ENCODE results near the gene PHACTR2.

Gene PHACTR2

DNA sequence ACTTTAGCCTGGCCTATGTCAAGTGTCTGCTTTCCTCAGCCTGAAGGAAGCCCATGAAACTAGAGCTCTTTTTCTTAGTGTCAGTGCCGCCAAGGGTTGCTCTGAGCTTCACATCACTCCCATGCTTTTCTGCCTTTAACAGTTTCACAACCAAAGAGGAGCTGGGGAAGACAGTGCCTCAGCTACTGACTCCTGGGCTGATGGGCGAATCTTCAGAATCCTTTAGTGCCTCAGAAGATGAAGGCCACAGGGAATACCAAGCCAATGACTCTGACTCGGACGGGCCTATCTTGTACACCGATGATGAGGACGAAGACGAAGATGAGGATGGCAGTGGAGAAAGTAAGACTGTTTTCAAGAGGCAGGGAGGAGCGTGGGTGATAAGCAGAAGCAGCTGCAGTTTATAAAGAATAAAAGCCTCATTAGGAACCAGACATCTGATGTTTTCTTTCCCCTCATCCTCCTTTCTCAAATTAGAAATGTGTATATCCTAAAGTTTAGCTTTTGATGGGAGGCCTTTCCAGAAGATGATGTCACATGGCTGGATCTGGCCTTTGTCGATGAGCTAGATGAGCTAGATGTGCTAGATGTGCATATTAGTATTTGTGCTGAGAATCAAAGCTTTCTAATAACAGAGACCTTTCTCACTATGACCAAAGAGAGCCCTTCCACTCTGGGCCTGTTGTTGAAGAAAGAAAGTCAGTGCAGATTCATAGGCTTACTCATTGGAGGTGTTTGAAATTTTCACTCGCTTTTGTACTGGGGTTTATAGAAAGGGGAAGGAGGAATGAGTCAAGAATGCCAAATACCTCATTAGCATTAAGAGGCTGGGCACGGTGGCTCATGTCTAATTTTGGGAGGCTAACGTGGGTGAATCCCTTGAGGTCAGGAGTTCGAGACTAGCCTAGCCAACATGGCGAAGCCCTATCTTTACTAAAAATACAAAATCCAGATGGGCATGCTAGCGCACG, 94.6 kb downstream of the PHACTR2 start:
- Histone ChIP-seq H3K27ac (ENCODE audit: low read depth, low read length) (no peak overlapping the region), H2BK12ac (ENCODE audit: low read length) (no peak overlapping the region), H2BK120ac (ENCODE audit: insufficient read depth, low read length, poor library complexity) (peak overlapping the region; percentile 18), H4K91ac (ENCODE audit: low read depth, low read length) (no peak overlapping the region), H2BK5ac (ENCODE audit: low read depth, low read length, poor library complexity) (no peak overlapping the region), H3K27me3 (ENCODE audit: insufficient read depth, low read length) (no peaks in the 10 kb centered on the region), H3K14ac (ENCODE audit: low read length) (no peak overlapping the region), H3K9me3 (ENCODE audit: insufficient read depth, low read depth, low read length) (no peaks in the 10 kb centered on the region), H3K9ac (ENCODE audit: low read length) (no peak overlapping the region), H3K79me2 (ENCODE audit: control insufficient read depth, insufficient read depth, low read length, poor library complexity) (no peaks in the 10 kb centered on the region), H2AFZ (ENCODE audit: insufficient read depth, low read length, poor library complexity) (no peak overlapping the region), H3K18ac (ENCODE audit: low read length) (no peak overlapping the region), H3K4me3 (ENCODE audit: low read depth, low read length) (no peak overlapping the region), H2AK5ac (ENCODE audit: low read length) (no peak overlapping the region), H3K23ac (ENCODE audit: low read length) (no peak overlapping the region), H3K79me1 (ENCODE audit: low read length) (no peaks in the 10 kb centered on the region), H4K12ac (ENCODE audit: low read depth, low read length) (no peak overlapping the region), H4K8ac (ENCODE audit: low read depth, low read length) (no peak overlapping the region), H3K4me1 (ENCODE audit: control insufficient read depth in 1 of 2, insufficient read depth in 2 of 2, low read length in 2 of 2) (no peaks in the 10 kb centered on the region), H3K4me2 (ENCODE audit: low read length) (no peak overlapping the region), H3K4ac (ENCODE audit: low read depth, low read length) (no peak overlapping the region), H3K36me3 (ENCODE audit: control insufficient read depth in 1 of 2, insufficient read depth in 2 of 2, low read length in 2 of 2) (peaks cover 16 to 20% of the 10 kb centered on the region in 2 experiments)
- DNase-seq, result no peak
- WGBS (ENCODE audit: extremely low coverage, insufficient coverage, insufficient read length), result no CpG with 5 or more reads among the region's 16 CpGs

DNA sequence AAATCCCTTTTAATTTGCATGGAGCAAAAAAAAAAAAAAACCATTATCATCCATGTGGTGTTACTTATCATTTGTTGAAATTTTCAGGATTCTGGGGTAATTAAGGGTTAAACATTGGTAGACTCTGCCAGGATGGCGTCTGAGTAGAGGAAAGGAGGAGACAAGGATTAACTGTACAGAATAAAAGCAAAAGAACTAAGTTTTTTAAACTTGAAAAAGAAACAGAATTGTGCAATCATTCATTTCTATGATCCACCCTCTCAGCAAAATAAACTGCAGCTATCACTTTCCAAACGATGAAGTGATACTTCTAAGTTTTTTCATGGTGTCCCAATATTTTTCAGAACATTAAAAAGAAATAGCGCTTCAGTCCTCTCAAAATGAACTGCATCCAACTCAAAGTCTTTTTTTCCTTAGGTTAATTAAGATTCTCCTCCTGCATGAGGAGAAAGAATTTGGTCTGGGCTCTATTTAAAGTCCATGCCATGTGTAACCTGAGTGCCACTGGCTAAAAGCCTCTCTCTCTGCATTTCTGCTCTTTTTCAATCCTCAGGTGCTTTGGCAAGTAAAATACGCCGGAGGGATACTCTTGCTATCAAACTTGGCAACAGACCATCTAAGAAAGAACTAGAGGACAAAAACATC, 95.9 kb downstream of the PHACTR2 start:
- Histone ChIP-seq H3K4me3 (ENCODE audit: low read depth, low read length) (no peak overlapping the region), H3K27ac (ENCODE audit: low read depth, low read length) (no peak overlapping the region), H2AK5ac (ENCODE audit: low read length) (no peak overlapping the region), H3K4me2 (ENCODE audit: low read length) (no peak overlapping the region), H3K9me3 (ENCODE audit: insufficient read depth, low read depth, low read length) (no peaks in the 10 kb centered on the region), H3K79me2 (ENCODE audit: control insufficient read depth, insufficient read depth, low read length, poor library complexity) (no peaks in the 10 kb centered on the region), H3K27me3 (ENCODE audit: insufficient read depth, low read length) (no peaks in the 10 kb centered on the region), H4K8ac (ENCODE audit: low read depth, low read length) (no peak overlapping the region), H3K4ac (ENCODE audit: low read depth, low read length) (no peak overlapping the region), H2BK120ac (ENCODE audit: insufficient read depth, low read length, poor library complexity) (no peak overlapping the region), H3K79me1 (ENCODE audit: low read length) (no peaks in the 10 kb centered on the region), H4K12ac (ENCODE audit: low read depth, low read length) (no peak overlapping the region), H3K9ac (ENCODE audit: low read length) (no peak overlapping the region), H3K36me3 (ENCODE audit: control insufficient read depth in 1 of 2, insufficient read depth in 2 of 2, low read length in 2 of 2) (peaks cover 10 to 14% of the 10 kb centered on the region in 2 experiments), H3K18ac (ENCODE audit: low read length) (no peak overlapping the region), H2BK5ac (ENCODE audit: low read depth, low read length, poor library complexity) (no peak overlapping the region), H3K23ac (ENCODE audit: low read length) (no peak overlapping the region), H2AFZ (ENCODE audit: insufficient read depth, low read length, poor library complexity) (no peak overlapping the region), H2BK12ac (ENCODE audit: low read length) (no peak overlapping the region), H3K14ac (ENCODE audit: low read length) (no peak overlapping the region), H4K91ac (ENCODE audit: low read depth, low read length) (no peak overlapping the region), H3K4me1 (ENCODE audit: control insufficient read depth in 1 of 2, insufficient read depth in 2 of 2, low read length in 2 of 2) (no peaks in the 10 kb centered on the region)
- no peak for DNase-seq
- WGBS (ENCODE audit: extremely low coverage, insufficient coverage, insufficient read length), result no CpG with 5 or more reads among the region's 5 CpGs

DNA sequence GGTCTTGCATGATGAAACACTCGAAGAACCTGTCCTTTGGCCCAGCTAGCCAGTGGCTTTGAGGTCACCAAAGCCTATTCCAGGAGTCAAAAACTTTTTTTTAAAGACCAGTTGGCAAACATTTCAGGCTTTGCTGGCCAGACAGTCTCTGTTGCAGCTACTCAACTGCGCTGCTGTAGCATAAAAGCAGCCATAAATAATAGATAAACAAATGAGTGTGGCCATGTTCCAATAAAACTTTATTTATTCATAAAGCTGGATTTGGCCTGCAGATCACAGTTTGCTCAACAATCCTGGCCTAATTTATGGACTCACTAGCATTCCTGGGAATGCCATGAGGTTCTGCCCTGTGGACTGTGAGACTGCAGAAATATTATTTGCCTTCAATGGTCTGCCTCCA, 96.6 kb downstream of the PHACTR2 start:
- Histone ChIP-seq H4K91ac (ENCODE audit: low read depth, low read length) (no peak overlapping the region), H3K27ac (ENCODE audit: low read depth, low read length) (no peak overlapping the region), H2AK5ac (ENCODE audit: low read length) (no peak overlapping the region), H3K9me3 (ENCODE audit: insufficient read depth, low read depth, low read length) (no peaks in the 10 kb centered on the region), H2BK120ac (ENCODE audit: insufficient read depth, low read length, poor library complexity) (no peak overlapping the region), H3K9ac (ENCODE audit: low read length) (no peak overlapping the region), H3K79me1 (ENCODE audit: low read length) (no peaks in the 10 kb centered on the region), H3K27me3 (ENCODE audit: insufficient read depth, low read length) (no peaks in the 10 kb centered on the region), H3K23ac (ENCODE audit: low read length) (no peak overlapping the region), H3K36me3 (ENCODE audit: control insufficient read depth in 1 of 2, insufficient read depth in 2 of 2, low read length in 2 of 2) (peaks cover 11 to 14% of the 10 kb centered on the region in 2 experiments), H3K18ac (ENCODE audit: low read length) (no peak overlapping the region), H3K4me2 (ENCODE audit: low read length) (no peak overlapping the region), H4K8ac (ENCODE audit: low read depth, low read length) (no peak overlapping the region), H2BK5ac (ENCODE audit: low read depth, low read length, poor library complexity) (no peak overlapping the region), H2BK12ac (ENCODE audit: low read length) (no peak overlapping the region), H3K79me2 (ENCODE audit: control insufficient read depth, insufficient read depth, low read length, poor library complexity) (no peaks in the 10 kb centered on the region), H3K4me3 (ENCODE audit: low read depth, low read length) (no peak overlapping the region), H3K4me1 (ENCODE audit: control insufficient read depth in 1 of 2, insufficient read depth in 2 of 2, low read length in 2 of 2) (no peaks in the 10 kb centered on the region), H3K14ac (ENCODE audit: low read length) (no peak overlapping the region), H3K4ac (ENCODE audit: low read depth, low read length) (no peak overlapping the region), H4K12ac (ENCODE audit: low read depth, low read length) (no peak overlapping the region), H2AFZ (ENCODE audit: insufficient read depth, low read length, poor library complexity) (no peak overlapping the region)
- no CpG with 5 or more reads among the region's 2 CpGs for WGBS (ENCODE audit: extremely low coverage, insufficient coverage, insufficient read length)
- DNase-seq, result no peak

DNA sequence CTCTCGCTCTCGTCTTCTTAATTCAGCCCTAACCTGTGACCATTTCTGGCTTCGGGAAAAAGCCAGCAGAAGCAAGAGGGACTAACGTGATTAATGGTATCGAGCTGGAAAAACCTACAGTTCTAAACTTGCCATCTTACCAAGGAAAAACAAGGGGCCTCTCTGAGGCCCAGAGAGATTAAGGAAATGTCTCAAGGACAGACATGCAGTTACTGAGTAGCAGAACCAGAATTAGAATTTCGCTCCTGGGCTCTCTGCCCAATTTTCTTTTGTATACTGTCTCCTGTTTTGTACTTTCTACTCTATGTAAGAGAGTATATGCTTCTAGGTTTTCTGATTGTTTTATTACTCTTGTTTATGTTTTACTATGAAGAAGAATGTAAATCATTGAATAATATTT, 97.6 kb downstream of the PHACTR2 start:
- H2AK5ac ChIP-seq (ENCODE audit: low read length), result no peak overlapping the region
- no peaks in the 10 kb centered on the region for H3K4me1 ChIP-seq (ENCODE audit: control insufficient read depth in 1 of 2, insufficient read depth in 2 of 2, low read length in 2 of 2)
- no peak overlapping the region for H3K14ac ChIP-seq (ENCODE audit: low read length)
- H3K9ac ChIP-seq (ENCODE audit: low read length), result no peak overlapping the region
- no peak overlapping the region for H3K23ac ChIP-seq (ENCODE audit: low read length)
- H3K4me2 ChIP-seq (ENCODE audit: low read length), result no peak overlapping the region
- H2BK5ac ChIP-seq (ENCODE audit: low read depth, low read length, poor library complexity), result no peak overlapping the region
- H3K36me3 ChIP-seq (ENCODE audit: control insufficient read depth in 1 of 2, insufficient read depth in 2 of 2, low read length in 2 of 2), result peaks cover 13 to 15% of the 10 kb centered on the region in 2 experiments
- no peak overlapping the region for H4K12ac ChIP-seq (ENCODE audit: low read depth, low read length)
- no CpG with 5 or more reads among the region's 6 CpGs for WGBS (ENCODE audit: extremely low coverage, insufficient coverage, insufficient read length)
- no peak overlapping the region for H3K27ac ChIP-seq (ENCODE audit: low read depth, low read length)
- no peak overlapping the region for H4K8ac ChIP-seq (ENCODE audit: low read depth, low read length)
- H3K4me3 ChIP-seq (ENCODE audit: low read depth, low read length), result no peak overlapping the region
- no peak overlapping the region for H2BK12ac ChIP-seq (ENCODE audit: low read length)
- H3K27me3 ChIP-seq (ENCODE audit: insufficient read depth, low read length), result no peaks in the 10 kb centered on the region
- DNase-seq, result no peak
- no peak overlapping the region for H4K91ac ChIP-seq (ENCODE audit: low read depth, low read length)
- no peak overlapping the region for H3K18ac ChIP-seq (ENCODE audit: low read length)
- H3K9me3 ChIP-seq (ENCODE audit: insufficient read depth, low read depth, low read length), result no peaks in the 10 kb centered on the region
- no peak overlapping the region for H3K4ac ChIP-seq (ENCODE audit: low read depth, low read length)
- H2BK120ac ChIP-seq (ENCODE audit: insufficient read depth, low read length, poor library complexity), result no peak overlapping the region
- no peaks in the 10 kb centered on the region for H3K79me1 ChIP-seq (ENCODE audit: low read length)
- H2AFZ ChIP-seq (ENCODE audit: insufficient read depth, low read length, poor library complexity), result no peak overlapping the region
- no peaks in the 10 kb centered on the region for H3K79me2 ChIP-seq (ENCODE audit: control insufficient read depth, insufficient read depth, low read length, poor library complexity)

All from trophoblast cell (in vitro differentiated cells and primary cell).